AG04449 (cell line): ENCODE measurements around the gene BTBD7.

Experiments used
- CTCF ChIA-PET: fragments of 350-600 bp; formaldehyde crosslinking; extraction: SDS; loops from one replicate; lab custom pipeline; 2021; ENCODE audit warnings: antibody characterized with exemption; lab: Yijun Ruan, JAX
- POLR2A ChIA-PET: fragments of 400-600, 350-600 bp; formaldehyde crosslinking; extraction: SDS; loops from one replicate; lab custom pipeline; 2020; ENCODE audit warnings: antibody characterized with exemption, inconsistent platforms; lab: Yijun Ruan, JAX
- DNase-seq: peaks from one replicate; pipeline ENCODE4 v3.0.0-alpha.2; 2010; ENCODE audit warnings: low read depth, low spot score
- H3K4me3 ChIP-seq: 2 replicates; pipeline ENCODE4 v1.5.1; 2011; ENCODE audit warnings: low read depth, mild to moderate bottlenecking, control low read depth, low read length
- CTCF ChIP-seq: IDR thresholded peaks from one replicate; pipeline ENCODE4 v1.5.1; 2011; ENCODE audit warnings: mild to moderate bottlenecking, moderate library complexity, low read length, control low read depth, inconsistent platforms; ENCODE audit not compliant: insufficient read depth; ENCODE audit errors: missing control alignments

BTBD7 gene

GRCh38 chr14:93331002-93331727 lies 1.7 kb downstream of the BTBD7 start:
- H3K4me3 ChIP-seq, result peak overlapping the region; percentile 70
- ChIA-PET CTCF (interaction anchor here (0.6 to 1.0 kb wide), 5 partner anchors 13 to 218 kb away, joined by 3 to 6 read pairs (median 3); no protein-coding TSS in a partner anchor), POLR2A (no interaction called here)
- DNase-seq, result no peak
- no peak for TF ChIP-seq CTCF

- H3K4me3 ChIP-seq, result no peak overlapping the region
Measured at GRCh38 chr14:93330609-93331000, 2.2 kb downstream of the BTBD7 start.

GRCh38 chr14:93329965-93330608 lies 2.7 kb downstream of the BTBD7 start:
- no peak for DNase-seq
- POLR2A ChIA-PET, result no interaction called here
- CTCF ChIA-PET, result no interaction called here
- TF ChIP-seq CTCF, result no peak
- no peak overlapping the region for H3K4me3 ChIP-seq

More at GRCh38 chr14:93330609-93331000, 2.2 kb downstream of the BTBD7 start:
- ChIA-PET POLR2A (no interaction called here), CTCF (interaction anchor here (0.6 kb wide), 1 partner anchor 171 kb away, joined by 3 read pairs; no protein-coding TSS in a partner anchor)
- no peak for TF ChIP-seq CTCF
- no peak for DNase-seq

- H3K4me3 ChIP-seq, result no peak overlapping the region
- POLR2A ChIA-PET, result no interaction called here
- CTCF ChIA-PET, result no interaction called here
- no peak for TF ChIP-seq CTCF
- DNase-seq, result no peak
Measured at GRCh38 chr14:93328546-93328945, 4.3 kb downstream of the BTBD7 start.

- DNase-seq, result no peak
- POLR2A ChIA-PET, result no interaction called here
- no peak overlapping the region for H3K4me3 ChIP-seq
- CTCF ChIA-PET, result no interaction called here
- no peak for TF ChIP-seq CTCF
Measured at GRCh38 chr14:93326196-93326595, 6.6 kb downstream of the BTBD7 start.

GRCh38 chr14:93323600-93324174 lies 9.1 kb downstream of the BTBD7 start:
- no peak for TF ChIP-seq CTCF
- ChIA-PET CTCF (no interaction called here), POLR2A (no interaction called here)
- no peak for DNase-seq
- no peak overlapping the region for H3K4me3 ChIP-seq
